HCT116 (cell line): ENCODE data around the gene TMEM169. TPM values are rescaled to one million over a fixed set of nuclear protein-coding genes. Genes with fewer than 3 reads are reported as not detected.

Experiments
- ATAC-seq: fragments of 200-7000 bp; cut with Tn5 transposase; 2 replicates; pipeline ENCODE4 v1.9.1; 2020; ENCODE audit warnings: mild to moderate bottlenecking, moderate library complexity
- BruUV-seq: library from RNA; stranded (reverse); fragments of 400-500 nt; replicated peaks from 2 replicates; lab custom pipeline; 2021; lab: Mats Ljungman, UMichigan
- CTCF ChIA-PET: fragments of 300-600 bp; sonication (Branson Sonifier 250); formaldehyde crosslinking; loops from one replicate; lab custom pipeline; 2021; ENCODE audit warnings: antibody characterized with exemption; lab: Charles Lee
- POLR2A ChIA-PET: fragments of 300-600, 350-600 bp; sonication (Branson Sonifier 250); formaldehyde crosslinking; loops from one replicate; lab custom pipeline; 2021; ENCODE audit warnings: antibody characterized with exemption; lab: Charles Lee
- RAD21 ChIA-PET, 2 experiments: fragments of 300-600 bp; sonication (Branson Sonifier 250); formaldehyde crosslinking; loops; one replicate each; lab custom pipeline; 2023; ENCODE audit warnings: low total read pairs in 2 of 2; ENCODE audit not compliant: uncharacterized antibody in 2 of 2, unreplicated experiment in 2 of 2, low non-redundant PET in 1 of 2; lab: Charles Lee
- DNase-seq: peaks from one replicate; pipeline ENCODE4 v3.0.0-alpha.2; 2010; ENCODE audit warnings: low read depth, low spot score
- H2AFZ ChIP-seq: fragments of 200-600 bp; shearing (Covaris generic), sonication (generic); 2 replicates; pipeline ENCODE4 v1.6.1; 2017; ENCODE audit warnings: low read depth, mixed run types, mixed read lengths, antibody characterized with exemption, low read length; ENCODE audit not compliant: poor library complexity, severe bottlenecking
- H3K27ac ChIP-seq: 2 replicates; pipeline ENCODE4 v1.5.1; 2012; ENCODE audit warnings: low read depth, low read length
- H3K27me3 ChIP-seq: fragments of 200-600 bp; sonication (generic); 2 replicates; pipeline ENCODE4 v1.6.1; 2016; ENCODE audit warnings: mixed run types, low read length, mixed read lengths; ENCODE audit not compliant: insufficient read depth
- H3K36me3 ChIP-seq, 2 experiments: fragments of 200-500 bp in 1 of 2; fragments of 200-600 bp in 1 of 2; sonication (Bioruptor generic) in 1 of 2; sonication (generic) in 1 of 2; 2 replicates each; pipeline versions ENCODE4 v1.5.1 to v1.6.1; 2014 to 2016; ENCODE audit warnings: low read length in 2 of 2, inconsistent platforms in 1 of 2, mixed read lengths in 1 of 2, mixed run types in 1 of 2; ENCODE audit not compliant: insufficient read depth in 2 of 2, control insufficient read depth in 1 of 2
- H3K4me1 ChIP-seq, 2 experiments: fragments of 200-600 bp in 1 of 2; sonication (generic) in 1 of 2; 2 replicates each; pipeline versions ENCODE4 v1.5.1 to v1.6.1; 2012 to 2017; ENCODE audit warnings: low read length in 2 of 2, inconsistent platforms in 1 of 2, mild to moderate bottlenecking in 1 of 2, mixed read lengths in 1 of 2, mixed run types in 1 of 2, moderate library complexity in 1 of 2; ENCODE audit not compliant: insufficient read depth in 2 of 2, control insufficient read depth in 1 of 2
- H3K4me2 ChIP-seq: fragments of 200-600 bp; sonication (generic); 2 replicates; pipeline ENCODE4 v1.6.1; 2017; ENCODE audit warnings: mixed run types, low read length, mixed read lengths
- H3K4me3 ChIP-seq, 2 experiments: fragments of 200-600 bp in 1 of 2; sonication (generic) in 1 of 2; replicated peaks in 1 of 2; 2 replicates each; pipeline ENCODE4 v1.5.1; 2011 to 2016; ENCODE audit warnings: low read length in 2 of 2, control low read depth in 1 of 2, low read depth in 1 of 2, mild to moderate bottlenecking in 1 of 2, mixed read lengths in 1 of 2, mixed run types in 1 of 2
- H3K79me2 ChIP-seq: fragments of 200-600 bp; sonication (generic); 2 replicates; pipeline ENCODE4 v1.6.1; 2017; ENCODE audit warnings: mild to moderate bottlenecking, mixed run types, low read length, moderate library complexity, mixed read lengths; ENCODE audit not compliant: insufficient read depth
- H3K9ac ChIP-seq: fragments of 200-600 bp; sonication (generic); 2 replicates; pipeline ENCODE4 v1.6.1; 2016; ENCODE audit warnings: low read length, mixed read lengths
- H3K9me2 ChIP-seq: fragments of 200-600 bp; sonication (generic), shearing (Covaris generic); 2 replicates; pipeline ENCODE4 v1.6.1; 2017; ENCODE audit warnings: mixed run types, mild to moderate bottlenecking, moderate library complexity; ENCODE audit not compliant: insufficient read depth
- H3K9me3 ChIP-seq, 2 experiments: fragments of 200-500 bp in 1 of 2; fragments of 200-600 bp in 1 of 2; sonication (Bioruptor generic) in 1 of 2; sonication (generic) in 1 of 2; 2 replicates each; pipeline ENCODE4 v1.6.1; 2014 to 2017; ENCODE audit warnings: low read length in 2 of 2, mixed read lengths in 2 of 2, inconsistent platforms in 1 of 2, low read depth in 1 of 2, mild to moderate bottlenecking in 1 of 2, mixed run types in 1 of 2, moderate library complexity in 1 of 2; ENCODE audit not compliant: control insufficient read depth in 1 of 2, insufficient read depth in 1 of 2
- H4K20me1 ChIP-seq: fragments of 200-600 bp; sonication (generic), shearing (Covaris generic); 2 replicates; pipeline ENCODE4 v1.6.1; 2017; ENCODE audit warnings: mixed run types, mild to moderate bottlenecking, moderate library complexity; ENCODE audit not compliant: insufficient read depth
- CBX3 ChIP-seq: IDR thresholded peaks from 2 replicates; pipeline ENCODE4 v1.6.1; 2012; ENCODE audit warnings: low read depth
- ELF1 ChIP-seq: IDR thresholded peaks from 2 replicates; pipeline ENCODE4 v1.6.1; 2012; ENCODE audit warnings: low read depth, borderline replicate concordance
- EZH2 ChIP-seq: fragments of 200-600 bp; sonication (generic); IDR thresholded peaks from 2 replicates; pipeline ENCODE4 v1.6.1; 2017; ENCODE audit warnings: antibody characterized with exemption, mixed run types
- FOSL1 ChIP-seq: IDR thresholded peaks from 2 replicates; pipeline ENCODE4 v1.6.1; 2012; ENCODE audit warnings: low read depth
- JUND ChIP-seq: IDR thresholded peaks from 2 replicates; pipeline ENCODE4 v1.6.1; 2012
- RAD21 ChIP-seq: IDR thresholded peaks from 2 replicates; pipeline ENCODE4 v1.6.1; 2012; ENCODE audit warnings: low read depth, mild to moderate bottlenecking
- SRF ChIP-seq: IDR thresholded peaks from 2 replicates; pipeline ENCODE4 v1.6.1; 2012; ENCODE audit warnings: low read depth
- TCF7L2 ChIP-seq: IDR thresholded peaks from 2 replicates; pipeline ENCODE4 v1.7.0; 2011; ENCODE audit warnings: borderline replicate concordance, inconsistent platforms; ENCODE audit not compliant: insufficient read depth, insufficient read length; ENCODE audit errors: extremely low read depth
- ZBTB33 ChIP-seq: IDR thresholded peaks from 2 replicates; pipeline ENCODE4 v1.6.1; 2011; ENCODE audit warnings: mild to moderate bottlenecking, low read length, moderate library complexity; ENCODE audit not compliant: insufficient replicate concordance; ENCODE audit errors: extremely low read depth
- intact Hi-C: fragments of 100-400 bp; cut with micrococcal nuclease; formaldehyde crosslinking; loops from 2 replicates; pipeline ENCODE4 v1.10.0; 2022
- total RNA-seq: library from RNA; stranded (reverse); gene quantifications from one replicate; pipeline ENCODE4 v1.2.1, GENCODE V29; 2021; ENCODE audit not compliant: unreplicated experiment
- TF ChIP-seq, protein P1 (sequence below): IDR thresholded peaks from 2 replicates; pipeline ENCODE4 v1.6.1; 2012; ENCODE audit warnings: low read depth

The TMEM169 gene
- total RNA-seq, 1 experiment from 2014 or later = 0.42 TPM

- TF ChIP-seq ZBTB33 (no peak), EZH2 (no peak), ELF1 (no peak), JUND (no peak), FOSL1 (no peak), RAD21 (no peak), TCF7L2 (no peak)
- TF ChIP-seq, protein P1, sequence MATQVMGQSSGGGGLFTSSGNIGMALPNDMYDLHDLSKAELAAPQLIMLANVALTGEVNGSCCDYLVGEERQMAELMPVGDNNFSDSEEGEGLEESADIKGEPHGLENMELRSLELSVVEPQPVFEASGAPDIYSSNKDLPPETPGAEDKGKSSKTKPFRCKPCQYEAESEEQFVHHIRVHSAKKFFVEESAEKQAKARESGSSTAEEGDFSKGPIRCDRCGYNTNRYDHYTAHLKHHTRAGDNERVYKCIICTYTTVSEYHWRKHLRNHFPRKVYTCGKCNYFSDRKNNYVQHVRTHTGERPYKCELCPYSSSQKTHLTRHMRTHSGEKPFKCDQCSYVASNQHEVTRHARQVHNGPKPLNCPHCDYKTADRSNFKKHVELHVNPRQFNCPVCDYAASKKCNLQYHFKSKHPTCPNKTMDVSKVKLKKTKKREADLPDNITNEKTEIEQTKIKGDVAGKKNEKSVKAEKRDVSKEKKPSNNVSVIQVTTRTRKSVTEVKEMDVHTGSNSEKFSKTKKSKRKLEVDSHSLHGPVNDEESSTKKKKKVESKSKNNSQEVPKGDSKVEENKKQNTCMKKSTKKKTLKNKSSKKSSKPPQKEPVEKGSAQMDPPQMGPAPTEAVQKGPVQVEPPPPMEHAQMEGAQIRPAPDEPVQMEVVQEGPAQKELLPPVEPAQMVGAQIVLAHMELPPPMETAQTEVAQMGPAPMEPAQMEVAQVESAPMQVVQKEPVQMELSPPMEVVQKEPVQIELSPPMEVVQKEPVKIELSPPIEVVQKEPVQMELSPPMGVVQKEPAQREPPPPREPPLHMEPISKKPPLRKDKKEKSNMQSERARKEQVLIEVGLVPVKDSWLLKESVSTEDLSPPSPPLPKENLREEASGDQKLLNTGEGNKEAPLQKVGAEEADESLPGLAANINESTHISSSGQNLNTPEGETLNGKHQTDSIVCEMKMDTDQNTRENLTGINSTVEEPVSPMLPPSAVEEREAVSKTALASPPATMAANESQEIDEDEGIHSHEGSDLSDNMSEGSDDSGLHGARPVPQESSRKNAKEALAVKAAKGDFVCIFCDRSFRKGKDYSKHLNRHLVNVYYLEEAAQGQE = no peak
Measured at GRCh38 chr2:216049452-216049851, 32.3 kb upstream of the TMEM169 start (continued).

- RAD21 ChIA-PET = no interaction called here
- CTCF ChIA-PET = no interaction called here
- H3K4me1 ChIP-seq = no peaks in the 10 kb centered on the region
- no peaks in the 10 kb centered on the region for H3K9me2 ChIP-seq
- no peaks in the 10 kb centered on the region for H3K27me3 ChIP-seq
- H3K4me2 ChIP-seq = no peak overlapping the region
- H4K20me1 ChIP-seq = no peaks in the 10 kb centered on the region
- no peak overlapping the region for H3K4me3 ChIP-seq
- DNase-seq = no peak
- H3K79me2 ChIP-seq = no peaks in the 10 kb centered on the region
- TF ChIP-seq CBX3 = no peak
- TF ChIP-seq SRF = no peak
- TF ChIP-seq, protein P1 = no peak
- TF ChIP-seq, all 23 proteins: peak for 0
- H3K36me3 ChIP-seq = no peaks in the 10 kb centered on the region
- H3K9me3 ChIP-seq = no peaks in the 10 kb centered on the region
- intact Hi-C loops = no loop called here
- no TSS peak for BruUV-seq
- H3K27ac ChIP-seq = no peak overlapping the region
- POLR2A ChIA-PET = no interaction called here
- H2AFZ ChIP-seq = no peak overlapping the region
- ATAC-seq = no peak
- H3K9ac ChIP-seq = no peak overlapping the region
Measured at GRCh38 chr2:216051350-216051749, 30.4 kb upstream of the TMEM169 start.
